NCI-H2227 (cell line): ENCODE data around the gene WIPF2.

Experiments used
- DNase-seq: peaks from one replicate; lab custom pipeline; 2025; ENCODE audit not compliant: unreplicated experiment; lab: John Stamatoyannopoulos, UW

WIPF2 gene

DNA sequence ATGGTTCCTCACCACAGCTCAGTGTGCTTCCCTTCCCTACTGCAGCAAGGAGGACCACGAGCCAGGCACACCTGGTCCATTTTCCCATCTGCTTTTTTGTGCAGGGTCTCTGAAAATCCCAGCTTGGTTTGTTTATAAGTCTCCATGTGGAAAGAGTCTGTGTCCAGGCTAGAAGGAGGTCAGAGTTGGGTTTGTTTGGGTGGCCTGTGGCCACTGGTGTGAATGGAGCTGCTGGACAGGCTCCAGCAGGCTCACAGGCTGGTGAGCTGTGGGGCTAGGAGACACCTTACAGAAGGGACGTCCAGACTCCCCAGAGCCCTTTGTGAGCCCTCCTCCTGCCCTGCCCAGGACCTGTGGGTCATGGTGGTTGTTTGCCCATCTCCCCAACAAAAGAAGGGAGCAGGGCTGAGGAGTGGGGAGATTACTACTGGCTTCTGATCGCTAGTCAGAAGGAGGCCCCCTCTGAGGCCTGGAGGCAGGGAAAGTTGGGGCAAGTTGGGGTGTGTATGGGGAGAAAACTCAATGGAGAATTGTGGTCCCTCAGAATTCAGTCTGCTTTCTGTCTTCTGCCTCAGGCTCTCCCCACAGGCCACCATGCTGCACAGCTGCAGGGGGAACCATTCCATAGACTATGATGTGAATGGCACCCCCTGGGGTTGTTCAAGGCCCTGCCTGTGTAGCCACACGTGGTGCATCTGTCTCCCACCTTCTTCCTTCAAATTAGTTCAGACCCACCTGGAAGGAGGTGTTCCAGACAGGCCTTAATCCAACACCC lies 94.0 kb downstream of the WIPF2 start:
- no peak for DNase-seq

DNA sequence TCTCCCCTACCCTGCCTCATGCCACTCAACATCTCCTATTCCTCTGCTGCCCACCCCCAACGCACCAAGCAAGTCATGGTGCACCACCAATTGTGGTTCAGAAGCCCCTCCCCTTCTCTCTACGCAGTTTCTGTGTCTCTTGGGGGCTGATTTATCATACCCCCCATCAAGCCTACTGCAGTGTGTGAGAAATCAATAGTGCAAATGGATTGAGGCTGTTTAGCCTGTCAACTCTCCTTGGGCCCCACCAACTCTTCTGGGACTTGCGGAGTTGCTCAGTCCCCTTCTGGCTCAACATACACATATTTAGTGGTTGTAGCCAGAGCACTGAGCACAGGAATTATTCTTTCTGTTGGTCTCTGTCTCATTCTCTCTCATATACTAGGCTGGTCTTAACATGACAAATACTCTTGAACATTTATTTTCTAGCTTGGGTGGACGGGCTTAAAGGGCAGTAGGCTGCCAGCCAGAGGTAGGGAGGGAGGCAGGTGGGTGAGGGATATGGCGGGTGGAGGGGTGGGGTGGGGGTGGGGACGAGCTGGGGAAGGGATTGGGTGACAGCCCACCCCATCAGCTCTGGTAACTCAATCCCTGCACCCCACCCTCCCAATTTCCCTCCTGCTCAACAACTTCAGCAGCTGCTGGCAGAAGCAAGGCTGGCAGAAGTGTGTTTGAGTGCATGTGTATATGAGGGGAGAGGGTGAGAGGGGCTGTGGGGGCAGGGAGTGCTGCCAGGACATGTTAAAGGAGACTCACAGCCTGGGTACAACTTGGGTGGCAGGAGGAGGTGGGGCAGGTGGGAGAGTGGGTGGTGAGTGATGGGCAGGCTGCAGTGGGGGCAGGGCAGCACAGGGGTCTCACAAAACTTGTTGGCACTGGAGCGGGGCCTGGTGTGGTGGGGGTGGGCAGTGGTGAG lies 94.8 kb downstream of the WIPF2 start:
- no peak for DNase-seq

DNA sequence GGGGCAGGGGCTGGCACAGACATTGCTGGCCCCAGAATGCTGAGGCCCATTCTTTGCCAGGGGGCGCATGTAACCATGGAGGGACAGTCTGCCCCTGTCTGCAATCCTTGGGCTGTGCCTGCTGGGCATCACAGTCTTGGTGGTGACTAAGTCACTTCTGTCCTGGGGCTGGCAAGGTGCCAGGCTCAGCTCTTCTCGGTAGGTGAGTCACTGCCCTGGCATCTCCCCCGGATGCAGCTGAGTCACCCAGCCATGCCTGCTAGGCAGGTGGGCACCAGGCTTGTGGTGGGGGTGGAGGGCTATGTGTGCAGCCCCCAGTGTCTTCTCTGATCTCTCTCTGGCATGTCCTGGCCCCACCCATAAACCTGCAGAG lies 95.5 kb downstream of the WIPF2 start:
- peak; percentile 20 for DNase-seq

DNA sequence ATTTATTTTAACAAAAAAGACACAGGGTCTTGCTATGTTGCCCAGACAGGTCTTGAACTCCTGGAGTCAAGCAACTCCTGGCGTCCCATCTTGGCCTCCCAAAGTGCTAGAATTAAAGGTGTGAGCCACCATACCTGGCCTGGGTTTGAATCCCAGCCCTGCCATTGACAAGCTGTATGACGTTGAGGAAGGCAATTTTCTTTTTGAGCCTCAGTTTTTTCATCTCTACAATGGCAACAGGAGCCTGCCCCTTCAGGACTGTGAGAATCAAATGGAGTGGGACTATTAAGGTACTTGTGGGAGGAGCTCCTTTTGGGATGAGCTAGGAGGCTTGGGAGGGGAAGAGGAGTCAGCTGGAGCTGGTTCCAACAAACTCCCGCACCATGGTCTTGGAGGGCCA lies 96.1 kb downstream of the WIPF2 start:
- DNase-seq: no peak

DNA sequence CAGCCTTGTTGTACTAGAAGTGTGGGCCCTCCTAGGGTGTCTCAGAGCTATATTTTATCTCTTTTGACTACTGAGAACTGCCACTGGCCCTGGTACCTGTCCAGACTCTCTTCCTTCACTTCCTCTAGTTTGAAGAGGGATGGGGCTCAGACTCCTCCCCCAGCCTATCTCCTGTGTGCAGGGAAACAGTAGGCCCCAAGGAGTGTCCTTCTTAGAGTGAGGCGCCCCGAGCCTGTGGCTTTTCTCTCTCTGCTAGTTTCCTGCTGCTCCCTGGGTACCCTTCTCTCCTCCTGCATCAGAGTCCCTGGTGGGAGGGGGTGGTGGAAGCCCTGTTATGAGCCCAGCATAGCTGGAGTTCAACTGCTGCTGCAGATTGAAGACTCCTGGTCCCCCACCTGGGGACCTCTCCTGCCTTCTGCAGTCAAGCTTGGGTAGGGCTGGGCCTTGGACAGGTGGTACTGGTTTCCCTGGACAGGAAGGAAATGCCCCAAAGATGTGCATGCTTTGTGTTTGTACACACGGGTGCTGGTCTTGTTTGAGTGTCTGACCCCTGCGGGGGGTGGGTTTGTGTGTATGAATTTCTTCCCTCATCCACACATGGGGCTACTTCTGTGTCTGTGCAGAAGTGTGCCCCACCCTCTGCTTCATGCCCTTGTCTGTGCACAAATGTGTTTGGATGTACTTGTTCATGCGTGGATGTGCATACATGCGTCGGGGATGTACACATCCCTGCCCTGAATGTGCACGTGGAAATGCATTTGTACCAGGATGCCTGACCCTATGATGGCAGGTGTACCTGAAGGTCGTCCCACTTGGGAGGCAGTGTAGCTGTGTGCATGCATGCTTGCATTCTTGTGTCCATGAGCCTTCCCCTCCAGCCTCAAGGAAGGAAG lies 96.8 kb downstream of the WIPF2 start:
- DNase-seq: no peak

DNA sequence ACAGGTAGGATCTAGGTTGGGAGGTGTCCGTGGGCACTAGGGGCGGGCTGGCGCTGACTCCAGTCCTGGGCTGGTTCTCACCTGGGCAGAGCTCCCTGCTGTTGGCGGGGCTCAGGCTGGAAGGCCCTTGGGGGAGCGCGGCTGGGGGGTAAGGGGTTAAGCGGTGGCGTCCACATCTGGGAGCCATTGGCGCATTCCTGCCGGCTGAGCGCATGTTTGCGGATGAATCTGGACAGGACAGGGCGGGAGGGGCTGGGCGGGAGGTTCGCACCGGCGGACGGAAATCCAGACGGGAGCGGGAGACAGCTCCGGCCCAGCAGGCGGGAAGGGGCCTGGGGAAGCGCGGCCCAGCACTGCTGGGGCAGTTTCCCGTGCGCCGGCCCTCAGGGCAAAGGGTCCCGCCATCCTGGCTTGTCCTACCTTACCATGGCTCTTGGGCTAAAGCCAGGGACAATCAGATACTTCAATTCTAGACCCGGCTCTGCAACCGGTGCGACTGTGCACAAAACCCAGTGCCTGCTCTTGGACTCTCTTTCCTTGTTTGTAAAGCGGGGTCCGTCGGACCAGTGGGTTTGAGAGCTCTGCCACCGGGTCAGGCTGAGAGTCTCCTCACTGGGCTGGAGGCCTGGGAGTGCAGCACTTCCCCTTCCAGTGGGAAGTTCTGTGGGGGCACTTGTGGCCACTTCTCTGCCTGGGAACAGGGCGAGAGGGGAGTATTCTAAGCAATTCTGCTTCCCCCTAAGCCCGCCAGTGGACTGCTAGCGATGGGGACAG lies 97.7 kb downstream of the WIPF2 start:
- DNase-seq: peak; percentile 62

DNA sequence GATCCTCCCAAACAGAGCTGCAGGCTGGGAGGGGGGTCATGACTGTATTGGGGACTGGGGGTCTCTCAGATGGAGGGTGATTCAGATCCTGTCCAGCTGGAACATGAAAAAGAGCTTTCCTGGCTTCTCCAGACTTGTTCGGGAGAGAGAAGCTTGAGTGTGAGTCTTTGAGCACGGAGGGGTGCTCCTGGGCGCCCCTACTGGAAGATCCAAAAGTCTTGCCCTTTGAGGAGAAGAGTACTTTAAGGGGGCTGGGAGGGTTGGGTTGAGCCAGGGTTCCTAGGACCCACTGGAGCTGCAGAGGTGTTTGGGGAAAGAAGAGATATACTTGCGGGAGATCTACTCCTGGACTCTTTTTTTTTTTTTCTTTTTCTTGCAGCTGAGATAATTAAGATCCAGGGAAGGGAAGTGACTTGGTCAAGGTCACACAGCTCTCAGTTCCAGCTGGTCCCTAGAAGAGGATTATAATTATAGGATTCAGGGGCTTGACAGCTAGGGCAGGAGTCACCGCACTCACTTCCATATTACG lies 98.3 kb downstream of the WIPF2 start:
- DNase-seq: peak; percentile 49

DNA sequence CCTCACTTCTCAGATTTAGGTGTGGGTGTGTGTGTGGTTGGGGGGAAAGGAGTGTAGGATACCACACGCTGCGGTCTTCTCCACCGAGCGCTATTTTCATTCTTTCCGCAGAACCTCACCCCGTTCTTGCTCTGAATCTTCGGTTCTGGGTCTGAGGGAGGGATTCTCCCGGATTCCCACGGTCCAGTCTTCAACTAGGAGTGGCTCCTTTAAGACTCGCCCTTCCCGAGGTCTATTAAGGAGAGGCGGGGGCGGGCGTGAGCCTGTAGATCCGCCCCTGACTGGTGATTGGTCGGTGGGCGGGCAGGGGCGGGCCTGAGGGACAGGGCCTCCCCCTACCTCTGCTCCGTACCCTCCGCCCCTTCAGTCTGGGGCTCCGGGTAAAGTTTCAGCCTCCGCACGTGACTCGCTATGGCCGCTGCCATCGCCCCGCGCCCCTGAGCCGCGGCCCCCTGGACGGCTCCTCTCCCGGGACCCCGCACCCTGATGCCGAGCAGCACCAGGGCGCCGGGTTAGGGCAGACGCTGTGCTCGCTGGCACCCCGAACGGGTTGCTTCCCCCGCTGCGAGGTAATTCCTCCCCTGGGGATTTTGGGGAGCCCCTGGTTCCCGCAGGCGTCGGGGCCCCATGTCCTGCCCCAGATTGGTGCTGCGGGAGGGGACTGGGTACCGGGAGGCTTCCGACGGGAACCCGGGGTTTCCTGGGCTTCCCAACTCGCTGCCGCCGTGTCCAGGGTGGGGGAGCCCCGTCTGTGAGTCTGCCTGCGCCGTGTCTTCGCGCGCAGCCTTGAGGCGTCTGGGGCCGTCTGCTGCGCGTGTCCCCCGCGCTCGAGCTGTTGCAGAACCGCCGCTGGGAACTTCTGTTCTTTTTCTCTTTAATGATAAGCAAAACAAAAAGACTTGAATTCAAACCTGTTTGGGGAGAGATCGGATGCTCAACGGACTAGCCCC lies 99.1 kb downstream of the WIPF2 start:
- DNase-seq: peak; percentile 96

DNA sequence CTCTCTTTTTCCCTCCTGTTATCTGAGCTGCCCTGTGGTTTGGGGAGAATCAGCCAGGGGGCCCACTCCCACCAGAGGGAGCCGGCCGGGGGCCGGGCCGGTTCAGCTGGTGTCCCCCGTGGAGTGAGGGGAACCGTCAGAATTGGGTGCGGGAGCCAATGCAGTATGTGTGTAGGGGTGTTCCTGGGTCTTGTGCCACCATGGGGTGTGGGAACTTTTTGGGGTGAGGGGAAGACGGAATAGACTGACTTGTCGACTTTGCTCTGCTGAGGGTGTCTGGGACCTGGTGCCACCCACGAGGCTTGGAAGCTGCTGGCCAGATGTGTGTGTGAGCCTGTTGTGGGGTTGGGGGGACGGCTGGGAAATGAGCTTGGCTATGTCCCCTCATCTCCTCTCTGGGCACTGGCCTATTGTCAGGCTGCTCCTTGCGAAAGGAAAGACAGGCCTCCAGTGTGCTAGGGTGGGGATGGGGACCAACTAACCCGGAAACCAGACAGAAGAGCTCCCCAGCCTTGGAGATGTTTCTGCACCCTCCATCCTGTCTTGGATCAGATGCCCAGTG lies 99.8 kb downstream of the WIPF2 start:
- DNase-seq: no peak

DNA sequence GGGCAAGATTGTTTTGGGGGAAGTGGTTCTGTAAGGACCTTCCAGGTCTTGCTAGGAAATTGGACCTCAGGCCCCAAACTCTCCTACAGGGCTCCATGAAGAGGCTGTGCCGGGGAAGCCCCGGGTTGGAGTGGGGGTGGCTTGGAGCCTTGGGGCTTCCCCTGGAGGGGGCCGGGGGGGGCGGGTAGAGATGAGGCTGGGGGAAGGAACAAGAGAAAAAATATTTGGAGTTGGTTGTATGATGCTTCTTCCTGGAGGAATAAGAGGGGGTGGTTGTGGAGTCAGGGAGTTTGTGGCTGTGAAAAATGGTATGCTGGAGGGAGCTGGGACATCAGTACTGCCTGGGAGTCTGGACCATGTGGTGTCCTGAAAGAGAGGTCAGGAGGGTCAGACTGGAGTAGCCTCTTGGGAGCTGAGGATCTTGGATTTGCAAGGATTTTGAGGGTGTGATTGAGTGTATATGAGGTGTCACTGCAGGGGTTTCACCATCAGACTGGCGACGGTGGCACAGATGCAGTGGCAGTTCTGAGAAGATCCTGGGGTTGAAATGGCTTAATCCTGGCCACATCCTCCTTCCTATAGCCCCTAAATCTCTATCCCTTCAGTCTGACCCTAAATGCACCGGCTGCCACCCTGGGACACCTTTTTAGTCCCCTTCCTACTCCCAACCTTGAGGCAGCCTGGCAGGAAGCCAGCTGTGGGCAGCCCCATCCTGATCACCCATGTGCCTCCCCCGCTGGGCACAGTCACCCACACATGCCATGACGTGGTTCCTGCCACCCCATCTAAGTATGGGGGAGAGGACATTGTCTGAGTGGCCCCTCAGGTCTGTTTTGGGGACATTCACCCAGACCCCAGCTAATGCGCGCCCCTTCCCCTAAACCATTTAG lies 100.8 kb downstream of the WIPF2 start:
- no peak for DNase-seq

DNA sequence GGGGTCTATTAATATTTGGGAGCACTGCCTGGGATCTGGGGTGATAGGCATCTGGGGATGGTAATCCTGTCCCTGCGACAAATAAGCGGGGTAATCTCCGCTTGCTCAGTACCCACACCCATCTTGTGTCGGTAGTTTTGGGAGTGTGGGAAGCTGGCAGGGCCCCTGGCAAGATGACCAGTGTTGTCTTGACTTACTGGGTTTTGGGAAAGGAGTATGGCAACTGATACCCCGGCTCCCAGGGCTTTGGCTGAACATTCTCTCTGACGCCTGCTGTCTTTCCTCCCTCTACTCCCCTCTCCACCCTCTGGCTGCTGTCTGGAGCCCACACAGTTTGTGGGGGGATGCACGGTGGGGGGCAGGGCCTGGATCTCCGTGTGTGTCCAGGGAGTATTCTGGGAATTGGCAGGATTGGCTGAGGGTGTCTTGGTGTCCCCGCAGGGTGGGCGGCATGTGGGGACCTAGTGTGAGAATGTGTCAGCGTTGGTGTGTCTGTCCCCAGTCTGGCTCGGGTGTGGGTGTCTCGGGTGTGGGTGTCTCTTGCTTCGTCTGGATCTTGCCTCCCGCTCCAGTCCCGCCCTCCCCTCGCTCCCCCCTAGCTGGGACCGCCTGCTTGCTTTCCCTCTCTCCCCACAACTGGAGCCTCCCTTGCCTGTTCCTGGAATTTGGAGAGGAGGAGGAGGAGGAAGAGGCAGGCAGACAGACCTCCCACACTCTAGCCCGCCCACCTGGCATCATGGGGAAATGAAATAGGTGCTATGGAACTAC lies 101.8 kb downstream of the WIPF2 start:
- DNase-seq: no peak

DNA sequence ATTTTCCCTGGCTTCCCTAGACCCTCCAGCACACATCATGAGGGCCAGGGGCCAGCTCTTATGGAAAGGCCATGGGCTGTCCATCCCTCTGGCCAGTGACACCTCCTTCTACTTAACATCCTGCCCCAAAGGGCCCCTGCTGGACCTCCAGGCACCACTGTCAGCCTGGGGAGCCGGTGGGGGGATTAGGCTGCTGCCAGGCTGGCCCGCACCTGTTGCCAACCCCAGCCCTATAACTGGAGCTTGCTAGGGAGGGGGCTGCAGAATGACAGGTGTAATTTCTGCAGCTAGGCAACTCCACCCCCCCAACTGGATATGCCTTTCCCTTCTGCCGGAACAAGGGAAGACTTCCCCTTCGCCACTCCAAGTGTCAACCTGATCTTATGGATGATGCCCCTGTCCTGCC lies 102.4 kb downstream of the WIPF2 start:
- no peak for DNase-seq

DNA sequence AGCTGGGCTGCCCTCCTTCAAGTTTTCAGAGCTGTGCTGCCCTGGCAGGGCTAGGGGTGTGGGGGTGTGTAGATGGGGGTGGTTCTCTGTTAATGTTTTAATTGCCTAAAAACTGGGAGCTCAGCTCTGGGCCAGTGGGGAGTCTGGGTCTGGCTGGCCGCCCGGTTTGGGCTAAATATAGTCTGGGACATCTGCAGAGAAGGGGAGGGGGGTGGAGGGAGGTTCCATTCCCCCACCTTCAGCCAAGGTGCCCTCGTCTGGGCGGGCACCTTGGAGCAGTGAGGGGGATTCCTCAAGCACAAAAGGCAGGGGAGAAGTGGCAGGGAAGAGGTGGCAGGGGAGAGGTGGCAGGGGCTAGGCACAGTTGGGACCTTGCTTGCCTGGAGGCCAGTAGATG lies 102.9 kb downstream of the WIPF2 start:
- DNase-seq: no peak

DNA sequence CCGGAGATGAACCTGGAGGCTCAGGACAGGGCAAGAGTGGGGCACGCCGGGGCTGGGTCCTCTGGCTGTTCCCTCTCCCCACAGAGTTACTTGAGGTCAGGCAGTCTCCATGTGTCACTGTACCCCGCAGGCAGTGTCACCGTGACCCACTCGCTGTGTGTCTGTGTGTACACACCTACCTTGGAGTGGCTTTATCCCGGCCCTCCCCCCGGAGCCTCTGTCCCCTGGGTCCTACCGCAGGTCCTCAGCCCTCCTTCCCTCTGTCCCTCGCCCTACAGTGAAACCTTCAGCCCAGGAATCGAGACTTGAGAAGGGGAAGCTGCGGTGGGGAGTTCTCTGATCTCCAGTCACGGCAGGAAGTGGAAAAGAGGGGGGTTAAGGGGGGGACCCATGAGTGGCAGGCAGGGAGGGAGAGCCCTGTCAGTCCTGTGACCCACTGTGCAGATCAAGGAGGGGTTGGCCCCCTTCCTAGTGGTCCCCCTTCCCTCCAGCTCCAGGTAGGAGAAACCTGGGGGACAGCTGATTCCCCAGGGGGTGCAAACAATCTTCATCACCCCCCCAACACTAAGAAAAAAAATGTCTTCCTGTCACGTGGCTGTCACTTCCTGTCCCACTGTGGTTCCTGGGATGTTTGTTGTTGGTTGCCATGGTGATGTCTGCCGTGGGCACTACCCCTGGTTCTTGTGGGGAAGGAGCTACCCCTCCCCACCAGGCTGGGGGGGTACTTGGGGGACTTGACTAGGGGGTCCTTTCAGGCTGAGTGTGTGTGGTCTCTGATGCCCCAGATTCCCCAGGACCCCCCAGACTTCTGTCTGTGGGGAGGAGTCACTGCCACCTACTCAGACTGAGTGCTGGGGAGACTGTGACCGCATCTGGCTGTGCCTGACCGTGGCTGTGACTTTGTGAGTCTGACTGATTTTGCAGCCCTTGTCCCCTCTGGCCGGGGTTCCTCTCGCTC lies 103.5 kb downstream of the WIPF2 start:
- peak; percentile 57 for DNase-seq

DNA sequence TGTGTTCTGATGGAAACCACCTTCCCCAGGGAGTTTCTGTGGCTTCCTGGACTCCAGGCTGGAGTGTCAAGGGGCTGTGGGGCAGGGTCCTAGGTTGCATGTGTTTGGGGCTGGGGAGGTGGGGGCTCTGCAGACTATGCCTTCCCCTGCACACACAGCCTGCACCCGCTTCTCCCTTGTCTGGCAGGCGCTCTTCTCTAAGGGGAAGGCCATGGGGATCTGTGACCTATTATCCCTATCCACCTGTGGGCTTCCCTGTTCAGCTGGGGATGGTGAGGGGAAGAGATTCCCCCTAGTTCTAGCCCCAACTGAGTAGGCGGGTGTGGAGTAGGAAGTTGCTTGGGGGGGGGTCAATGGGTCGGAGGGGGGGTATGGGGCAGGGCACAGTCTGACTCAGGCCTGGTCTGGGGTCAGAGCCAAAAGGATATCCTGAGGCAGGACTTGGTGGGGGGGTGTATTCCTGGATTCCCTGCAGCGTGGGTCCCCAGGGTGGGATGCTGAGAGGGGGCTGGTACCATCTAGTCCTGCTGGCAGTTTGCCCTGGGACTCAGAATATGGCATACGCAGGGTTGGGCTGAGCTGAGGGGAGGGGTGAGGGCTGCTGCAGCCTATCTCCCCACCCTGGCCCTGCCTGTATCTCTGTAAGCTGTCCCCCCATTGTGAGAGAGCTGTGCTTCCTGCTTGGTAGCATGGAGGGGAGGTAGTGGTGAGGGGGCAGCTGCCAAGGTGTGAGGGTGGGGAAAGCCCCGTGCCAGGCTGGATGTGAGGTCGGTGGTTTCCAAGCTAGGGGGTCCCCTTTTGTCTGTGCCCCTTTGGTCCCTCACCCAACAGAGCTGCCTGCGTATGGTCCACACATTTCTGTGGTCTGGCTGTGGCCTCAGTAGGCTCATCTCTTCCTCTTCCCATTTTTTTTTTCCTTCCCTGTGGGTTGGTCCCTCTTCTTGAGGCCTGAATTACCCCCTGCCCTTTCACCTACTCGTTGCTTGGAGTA lies 104.6 kb downstream of the WIPF2 start:
- DNase-seq: no peak
